H9 (cell line): ENCODE results near the gene RAP1B. TPM values are rescaled to one million over a fixed set of nuclear protein-coding genes. Genes with fewer than 3 reads are reported as not detected.

ENCODE experiments used
- DNase-seq: peaks from one replicate; pipeline ENCODE4 v3.0.0-alpha.2; 2017
- H2AFZ ChIP-seq: one replicate; pipeline ENCODE4 v1.6.1; 2013; ENCODE audit warnings: mild to moderate bottlenecking, low read length, control low read depth, moderate library complexity
- H2AK5ac ChIP-seq: 2 replicates; pipeline ENCODE4 v1.6.1; 2013; ENCODE audit warnings: low read length, control low read depth, mixed read lengths; ENCODE audit not compliant: insufficient read length
- H2BK120ac ChIP-seq: one replicate; pipeline ENCODE4 v1.6.1; 2013; ENCODE audit warnings: low read depth, mild to moderate bottlenecking, low read length, control low read depth, inconsistent platforms; ENCODE audit not compliant: poor library complexity, severe bottlenecking
- H2BK12ac ChIP-seq: 2 replicates; pipeline ENCODE4 v1.6.1; 2013; ENCODE audit warnings: low read length, control low read depth, mixed read lengths, low read depth; ENCODE audit not compliant: insufficient read length
- H2BK15ac ChIP-seq: 2 replicates; pipeline ENCODE4 v1.6.1; 2013; ENCODE audit warnings: low read depth, low read length, control low read depth
- H2BK20ac ChIP-seq: one replicate; pipeline ENCODE4 v1.6.1; 2013; ENCODE audit warnings: low read depth, mild to moderate bottlenecking, low read length, control low read depth, inconsistent platforms; ENCODE audit not compliant: poor library complexity, severe bottlenecking
- H2BK5ac ChIP-seq: 2 replicates; pipeline ENCODE4 v1.6.1; 2013; ENCODE audit warnings: low read length, control low read depth, mixed read lengths; ENCODE audit not compliant: insufficient read length
- H3K14ac ChIP-seq: 2 replicates; pipeline ENCODE4 v1.6.1; 2013; ENCODE audit warnings: low read length, control low read depth; ENCODE audit not compliant: insufficient read depth
- H3K18ac ChIP-seq: 2 replicates; pipeline ENCODE4 v1.6.1; 2013; ENCODE audit warnings: low read depth, mild to moderate bottlenecking, mixed read lengths, low read length, control low read depth; ENCODE audit not compliant: insufficient read length
- H3K23ac ChIP-seq: 2 replicates; pipeline ENCODE4 v1.6.1; 2013; ENCODE audit warnings: low read length, control low read depth, mixed read lengths, low read depth; ENCODE audit not compliant: insufficient read length
- H3K23me2 ChIP-seq: 2 replicates; pipeline ENCODE4 v1.6.1; 2013; ENCODE audit warnings: low read depth, mild to moderate bottlenecking, mixed read lengths, low read length, control low read depth; ENCODE audit not compliant: insufficient read length, poor library complexity, severe bottlenecking
- H3K27ac ChIP-seq: 2 replicates; pipeline ENCODE4 v1.5.1; 2013; ENCODE audit warnings: low read length, control low read depth, mixed read lengths, low read depth; ENCODE audit not compliant: insufficient read length
- H3K27me3 ChIP-seq: 2 replicates; pipeline ENCODE4 v1.6.1; 2013; ENCODE audit warnings: low read length, control low read depth, inconsistent platforms; ENCODE audit not compliant: insufficient read depth
- H3K4ac ChIP-seq: 2 replicates; pipeline ENCODE4 v1.6.1; 2013; ENCODE audit warnings: low read depth, mild to moderate bottlenecking, control low read depth, inconsistent platforms, low read length, moderate library complexity
- H3K4me1 ChIP-seq: 2 replicates; pipeline ENCODE4 v1.6.1; 2013; ENCODE audit warnings: low read length, control low read depth, inconsistent platforms; ENCODE audit not compliant: insufficient read depth
- H3K4me2 ChIP-seq: 2 replicates; pipeline ENCODE4 v1.6.1; 2013; ENCODE audit warnings: low read length, control low read depth, mixed read lengths; ENCODE audit not compliant: insufficient read length, insufficient read depth
- H3K56ac ChIP-seq: 2 replicates; pipeline ENCODE4 v1.6.1; 2013; ENCODE audit warnings: low read depth, mild to moderate bottlenecking, mixed read lengths, low read length, control low read depth; ENCODE audit not compliant: insufficient read length
- H3K79me1 ChIP-seq: 2 replicates; pipeline ENCODE4 v1.6.1; 2013; ENCODE audit warnings: low read depth, mild to moderate bottlenecking, moderate library complexity, low read length, control low read depth, inconsistent platforms; ENCODE audit not compliant: insufficient read depth, poor library complexity, severe bottlenecking
- H3K79me2 ChIP-seq: 2 replicates; pipeline ENCODE4 v1.6.1; 2013; ENCODE audit warnings: low read length, control low read depth, inconsistent platforms; ENCODE audit not compliant: insufficient read depth
- H3K9ac ChIP-seq: 2 replicates; pipeline ENCODE4 v1.6.1; 2013; ENCODE audit warnings: low read length, control low read depth, mixed read lengths; ENCODE audit not compliant: insufficient read length; ENCODE audit errors: extremely low read depth
- H3K9me3 ChIP-seq: one replicate; pipeline ENCODE4 v1.6.1; 2013; ENCODE audit warnings: low read depth, low read length, inconsistent platforms; ENCODE audit not compliant: control insufficient read depth
- H3T11ph ChIP-seq: one replicate; pipeline ENCODE4 v1.6.1; 2013; ENCODE audit warnings: mild to moderate bottlenecking, low read length, control low read depth, inconsistent platforms
- H4K20me1 ChIP-seq: one replicate; pipeline ENCODE4 v1.6.1; 2013; ENCODE audit not compliant: control insufficient read depth, insufficient read length, insufficient read depth
- H4K5ac ChIP-seq: 2 replicates; pipeline ENCODE4 v1.6.1; 2013; ENCODE audit warnings: low read depth, mild to moderate bottlenecking, mixed read lengths, low read length, control low read depth; ENCODE audit not compliant: insufficient read length
- H4K8ac ChIP-seq: replicated peaks from 2 replicates; pipeline ENCODE4 v1.6.1; 2013; ENCODE audit warnings: low read length, control low read depth, mixed read lengths, low read depth; ENCODE audit not compliant: insufficient read length
- H4K91ac ChIP-seq: 2 replicates; pipeline ENCODE4 v1.6.1; 2013; ENCODE audit warnings: low read depth, mild to moderate bottlenecking, moderate library complexity, mixed read lengths, low read length, control low read depth; ENCODE audit not compliant: insufficient read length
- H3K27ac Mint-ChIP-seq, 3 experiments: 2 replicates in 2 of 3; 3 replicates in 1 of 3; pipeline ENCODE4 v1.8.0; 2020 to 2021; ENCODE audit warnings: mixed read lengths in 3 of 3, mild to moderate bottlenecking in 1 of 3, moderate library complexity in 1 of 3
- H3K27me3 Mint-ChIP-seq: 2 replicates; pipeline ENCODE4 v1.8.0; 2021; ENCODE audit warnings: low read depth, mild to moderate bottlenecking, moderate library complexity, mixed read lengths
- H3K36me3 Mint-ChIP-seq, 3 experiments: 2 replicates in 2 of 3; 3 replicates in 1 of 3; pipeline ENCODE4 v1.8.0; 2020 to 2021; ENCODE audit warnings: low read depth in 3 of 3, mixed read lengths in 3 of 3; ENCODE audit not compliant: insufficient read depth in 1 of 3
- H3K4me1 Mint-ChIP-seq, 2 experiments: 2 replicates each; pipeline ENCODE4 v1.8.0; 2020; ENCODE audit warnings: mixed read lengths in 2 of 2
- H3K4me3 Mint-ChIP-seq, 2 experiments: 2 replicates in 1 of 2; 3 replicates in 1 of 2; pipeline ENCODE4 v1.8.0; 2020 to 2021; ENCODE audit warnings: mild to moderate bottlenecking in 2 of 2, mixed read lengths in 2 of 2, moderate library complexity in 1 of 2
- H3K9me3 Mint-ChIP-seq, 2 experiments: 2 replicates in 1 of 2; 3 replicates in 1 of 2; pipeline ENCODE4 v1.8.0; 2020; ENCODE audit warnings: mild to moderate bottlenecking in 2 of 2, mixed read lengths in 2 of 2, moderate library complexity in 1 of 2
- CTCF ChIP-seq: fragments of 200-600 bp; sonication (generic); conservative IDR thresholded peaks from 3 replicates; pipeline ENCODE4 v1.8.0; 2021; ENCODE audit warnings: antibody characterized with exemption, mild to moderate bottlenecking
- WGBS: extraction: QIAGEN DNeasy Blood & Tissue Kit; methylation state at CpG from one replicate; pipeline ENCODE4 v1.1.7; 2013; ENCODE audit warnings: missing lambda C conversion rate, low lambda C conversion rate, mixed read lengths; ENCODE audit not compliant: insufficient read length; ENCODE audit errors: extremely low coverage; 5-methylcytosine and 5-hydroxymethylcytosine counted together
- total RNA-seq: library from RNA; stranded (reverse); gene quantifications from 2 replicates; pipeline ENCODE4 v1.2.1, GENCODE V29; 2021

RAP1B gene
- total RNA-seq, 1 experiment from 2014 or later, result 97.7 TPM

DNA sequence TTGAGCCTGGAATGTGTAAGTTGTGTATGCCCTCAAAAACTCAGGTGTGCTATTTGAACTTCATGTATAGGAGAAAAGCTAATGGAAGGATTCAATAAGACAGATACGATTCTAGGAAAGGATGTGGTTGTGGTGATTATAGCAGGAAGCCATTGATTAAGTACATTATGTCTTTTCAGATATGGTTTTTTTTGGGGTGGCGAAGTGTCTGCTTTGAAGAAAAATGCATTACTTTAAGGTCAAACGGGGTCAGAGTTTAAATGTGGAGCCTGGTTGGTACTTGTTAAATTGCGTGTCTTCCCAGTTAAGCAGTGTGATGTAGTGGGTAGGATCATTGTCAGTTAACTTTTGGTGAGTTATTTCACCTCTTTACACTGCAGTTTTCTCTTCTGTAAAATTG is 63.1 kb downstream of the RAP1B start:
- H4K8ac ChIP-seq, result no peak overlapping the region
- WGBS, result no CpG with 5 or more reads among the region's 4 CpGs
- no peaks in the 10 kb centered on the region for H3K9me3 ChIP-seq
- no peak overlapping the region for H3T11ph ChIP-seq
- H2AK5ac ChIP-seq, result no peak overlapping the region
- no peak overlapping the region for H2BK12ac ChIP-seq
- no peaks in the 10 kb centered on the region for H3K9me3 Mint-ChIP-seq
- no peak overlapping the region for H3K4me3 Mint-ChIP-seq
- TF ChIP-seq CTCF, result no peak
- H4K91ac ChIP-seq, result no peak overlapping the region
- H3K36me3 Mint-ChIP-seq, result no peaks in the 10 kb centered on the region
- no peak overlapping the region for H2BK5ac ChIP-seq
- no peak overlapping the region for H3K56ac ChIP-seq
- peaks cover 2 to 5% of the 10 kb centered on the region in 2 experiments; a peak in 1 of 4 replicates for H3K4me1 Mint-ChIP-seq
- no peaks in the 10 kb centered on the region for H3K27me3 Mint-ChIP-seq
- no peak overlapping the region for H3K9ac ChIP-seq
- H2BK15ac ChIP-seq, result no peak overlapping the region
- H3K4me1 ChIP-seq, result no peaks in the 10 kb centered on the region
- H4K20me1 ChIP-seq, result no peaks in the 10 kb centered on the region
- H3K27ac Mint-ChIP-seq, result no peak overlapping the region
- H3K79me1 ChIP-seq, result no peaks in the 10 kb centered on the region
- no peak overlapping the region for H2BK120ac ChIP-seq
- no peak overlapping the region for H3K23ac ChIP-seq
- H3K27me3 ChIP-seq, result no peaks in the 10 kb centered on the region
- H4K5ac ChIP-seq, result no peak overlapping the region
- H3K27ac ChIP-seq, result no peak overlapping the region
- H2AFZ ChIP-seq, result no peak overlapping the region
- no peak overlapping the region for H3K4me2 ChIP-seq
- no peak for DNase-seq
- H2BK20ac ChIP-seq, result no peak overlapping the region
- no peak overlapping the region for H3K14ac ChIP-seq
- H3K18ac ChIP-seq, result no peak overlapping the region
- H3K79me2 ChIP-seq, result no peaks in the 10 kb centered on the region
- no peak overlapping the region for H3K4ac ChIP-seq
- H3K23me2 ChIP-seq, result no peaks in the 10 kb centered on the region
